Activated CD4-positive, alpha-beta T cell treated with anti-CD3 and anti-CD28 coated beads, Interleukin-2, amount 50 U/mL, for 4 hours (primary cell): ENCODE measurements around the gene SIRPB1.
"Not testable (repeated sequence)": the region's sequence is repeated elsewhere in the genome, so short reads cannot be mapped to it uniquely, and the experiment has no call there.

Experiments used
- DNase-seq, 2 experiments: peaks; one replicate each; pipeline ENCODE4 v3.0.0-alpha.2; 2020

The SIRPB1 gene

DNA sequence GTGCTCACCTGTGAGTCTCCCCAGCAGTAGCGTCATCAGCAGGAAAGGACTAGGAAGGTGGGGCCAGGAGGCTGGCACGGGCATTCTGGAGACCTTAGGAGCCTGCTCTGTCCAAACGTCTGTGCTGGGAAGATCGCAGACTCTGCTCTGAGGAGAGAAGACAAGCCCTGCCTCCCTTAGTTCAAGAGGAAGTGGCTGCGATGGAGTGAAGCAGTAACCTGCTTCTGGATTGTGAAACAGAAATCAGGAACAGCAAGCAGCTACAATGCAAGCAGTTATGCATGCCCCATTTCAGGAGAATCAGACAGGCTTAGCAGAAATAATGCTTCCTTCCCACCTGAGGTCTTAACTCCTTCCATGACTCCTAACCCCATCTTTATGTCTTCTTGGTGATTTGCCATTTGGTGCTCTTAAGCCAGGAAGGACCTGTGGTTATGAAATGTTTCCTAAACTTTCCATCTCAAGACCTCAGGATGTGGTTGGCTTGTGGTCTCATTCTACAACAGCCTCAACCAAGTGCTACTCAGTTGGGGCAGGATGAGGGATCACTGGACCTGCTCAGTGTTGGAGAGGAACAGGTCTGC lies at the start of gene SIRPB1:
TSS of gene SIRPB1 (minus strand) at position 149 of the 584 bp plus-strand sequence. CDS start at position 84, 65 bp downstream.
- DNase-seq = no peak

- no peak for DNase-seq
These were observed 49.5 kb upstream of the SIRPB1 start for GRCh38 chr20:1669304-1669703.

DNA sequence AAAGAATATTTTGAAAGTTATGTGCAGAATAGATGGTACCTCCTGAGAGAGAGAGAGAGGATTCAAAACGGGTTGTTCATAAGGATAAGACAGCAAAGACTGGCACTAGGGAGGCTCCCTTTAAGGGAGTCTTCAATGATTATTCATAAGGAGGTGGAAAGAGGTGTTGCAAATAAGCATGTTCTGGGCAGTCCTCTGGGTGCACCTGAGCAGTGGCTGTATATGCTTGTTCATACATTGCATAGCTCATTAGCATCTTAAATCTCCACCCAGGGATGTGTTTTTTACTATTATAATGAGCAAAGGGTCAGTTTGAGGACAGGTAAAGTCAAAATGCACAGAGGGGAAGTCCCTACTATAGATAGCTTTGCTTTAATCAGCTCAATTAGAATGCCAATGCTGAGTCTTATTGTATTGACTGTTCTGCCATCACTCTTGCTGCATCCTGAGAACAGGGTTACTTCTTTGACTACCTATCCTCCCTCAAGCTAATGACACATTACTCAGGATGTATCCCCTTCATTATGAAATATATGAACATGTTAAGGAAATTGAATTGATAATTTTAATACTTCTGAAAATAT lies 47.8 kb upstream of the SIRPB1 start:
- DNase-seq = no peak

DNA sequence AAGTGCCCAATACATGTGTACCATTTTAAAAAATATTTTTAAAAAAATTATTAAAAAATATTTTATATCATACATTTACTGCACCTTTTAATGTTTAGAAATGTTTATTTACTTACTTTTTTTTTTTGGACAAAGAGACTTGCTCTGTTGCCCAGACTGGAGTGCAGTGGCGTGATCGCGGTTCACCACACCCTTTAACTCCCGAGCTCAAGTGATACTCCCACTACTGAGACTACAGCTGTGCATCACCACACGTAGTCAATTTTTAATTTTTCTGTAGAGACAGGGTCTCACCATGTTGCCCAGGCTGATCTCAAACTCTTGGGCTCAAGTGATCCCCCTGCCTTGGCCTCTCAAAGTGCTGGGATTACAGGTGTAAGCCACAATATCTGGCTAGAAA lies 47.0 kb upstream of the SIRPB1 start:
- DNase-seq = no peak

GRCh38 chr20:1665345-1665744 lies 45.5 kb upstream of the SIRPB1 start:
- no peak for DNase-seq

DNA sequence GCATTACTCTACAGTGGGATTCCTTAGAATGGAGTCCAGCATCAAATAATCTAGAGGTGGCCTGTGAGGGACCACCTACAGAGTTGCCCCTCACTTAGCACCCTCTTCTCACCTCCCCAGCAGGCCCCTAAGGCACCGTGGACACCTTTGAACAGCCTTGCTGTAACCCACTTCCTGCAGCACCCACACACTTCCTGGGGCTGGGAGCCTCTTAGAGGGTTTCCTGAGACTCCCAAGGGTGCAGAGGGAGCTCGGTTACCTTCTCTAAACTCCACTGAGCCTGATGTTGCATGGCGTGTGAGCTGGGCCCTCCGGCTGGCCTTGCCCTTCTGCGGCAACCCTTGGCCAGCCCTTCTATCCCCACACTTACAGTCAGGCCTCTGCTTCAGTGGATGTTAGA lies 45.1 kb upstream of the SIRPB1 start:
- peak; percentile 41 to 46 for DNase-seq

DNA sequence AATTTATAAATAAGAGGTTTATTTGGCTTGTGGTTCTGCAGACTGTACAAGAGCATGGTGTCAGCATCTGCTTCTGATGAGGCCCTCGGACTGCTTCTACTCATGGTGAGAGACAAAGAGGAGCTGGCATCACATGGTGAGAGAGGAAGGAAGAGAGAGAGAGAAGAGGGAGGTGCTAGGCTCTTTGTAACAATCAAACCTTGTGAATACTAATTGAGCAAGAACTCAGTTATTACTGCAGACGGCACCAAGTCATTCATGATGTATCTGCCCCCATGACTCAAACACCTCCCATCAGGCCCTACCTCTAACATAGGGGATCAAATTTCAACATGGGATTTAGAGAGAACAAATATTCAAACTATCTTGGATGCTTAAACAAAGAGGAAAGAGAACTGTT lies 44.1 kb upstream of the SIRPB1 start:
- DNase-seq = no peak

GRCh38 chr20:1661542-1662299 lies 41.9 kb upstream of the SIRPB1 start:
- DNase-seq = no peak

DNA sequence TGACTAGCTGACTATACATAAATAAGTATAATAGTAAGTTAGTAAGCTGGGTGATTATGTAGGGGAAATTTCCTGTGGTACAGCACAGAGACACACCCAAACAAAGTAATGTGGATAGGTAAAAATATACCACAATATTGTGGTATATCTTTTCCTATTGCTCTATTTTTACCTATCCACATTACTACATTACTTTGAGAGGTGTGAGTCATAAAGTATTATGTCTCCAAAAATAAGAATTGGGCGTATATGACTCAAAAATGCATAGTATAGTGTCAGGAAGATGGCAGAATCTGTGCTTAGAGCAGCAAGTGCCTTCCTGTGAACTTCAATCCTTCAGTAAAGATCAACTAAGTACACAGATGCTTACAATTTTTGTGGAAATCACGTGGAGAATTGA lies 40.4 kb upstream of the SIRPB1 start:
- DNase-seq = no peak

DNA sequence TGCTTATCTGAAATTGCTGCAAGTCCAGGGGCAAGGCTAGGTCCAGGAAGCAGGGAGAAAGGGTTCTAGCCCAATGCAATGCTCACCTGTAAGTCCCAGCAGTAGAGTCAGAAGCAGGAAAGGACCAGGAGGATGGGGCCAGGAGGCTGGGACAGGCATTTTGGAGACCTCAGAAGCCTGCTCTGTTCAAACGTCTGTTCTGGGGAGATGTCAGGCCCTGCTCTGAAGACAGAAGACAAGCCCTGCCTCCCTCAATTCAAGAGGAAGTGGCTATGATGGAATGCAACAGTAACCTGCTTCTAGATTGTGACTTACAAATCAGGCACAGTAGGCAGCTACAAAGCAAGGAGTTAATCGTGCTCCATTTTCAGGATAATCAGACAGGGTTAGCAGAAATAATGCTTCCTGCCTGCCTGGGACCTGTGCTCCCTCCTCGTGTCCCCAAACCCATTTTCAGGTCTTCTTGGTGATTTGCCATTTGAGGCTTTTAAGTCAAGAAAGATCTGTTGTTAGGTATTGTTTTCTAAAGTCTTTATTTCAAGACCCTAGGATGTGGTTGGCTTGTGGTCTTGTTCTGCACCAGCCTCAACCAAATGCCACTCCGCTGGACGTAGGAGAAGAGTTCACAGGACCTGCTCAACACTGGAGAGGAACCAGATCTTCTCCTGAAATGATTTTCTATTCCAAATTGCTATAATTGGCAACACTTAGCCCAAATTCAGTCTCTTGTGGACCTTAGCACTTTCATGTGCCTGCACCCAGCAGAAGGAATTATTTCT lies 37.9 kb upstream of the SIRPB1 start, which contains the start of gene SIRPG:
TSS of gene SIRPG (minus strand) at position 224 of the 779 bp plus-strand sequence. CDS start at position 159, 65 bp downstream.
- no peak for DNase-seq

DNA sequence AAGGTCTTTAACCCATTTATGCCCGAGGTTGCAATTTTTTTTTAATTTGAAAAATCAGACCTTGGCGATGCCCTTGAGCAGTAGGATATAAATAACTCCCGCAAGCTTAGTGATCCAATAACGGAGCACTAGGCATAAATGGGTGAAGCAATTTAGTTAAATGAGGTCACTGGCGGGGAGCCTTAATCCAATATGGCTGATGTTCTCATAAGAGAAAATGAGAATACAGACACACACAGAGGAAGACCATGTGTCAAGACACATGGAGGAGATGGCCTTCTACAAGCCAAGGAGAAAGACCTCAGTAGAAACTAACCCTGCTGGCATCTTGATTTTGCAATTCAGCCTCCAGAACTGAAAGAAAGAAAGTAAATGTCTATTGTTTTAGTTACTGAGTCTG lies 37.0 kb upstream of the SIRPB1 start:
- no peak for DNase-seq

DNA sequence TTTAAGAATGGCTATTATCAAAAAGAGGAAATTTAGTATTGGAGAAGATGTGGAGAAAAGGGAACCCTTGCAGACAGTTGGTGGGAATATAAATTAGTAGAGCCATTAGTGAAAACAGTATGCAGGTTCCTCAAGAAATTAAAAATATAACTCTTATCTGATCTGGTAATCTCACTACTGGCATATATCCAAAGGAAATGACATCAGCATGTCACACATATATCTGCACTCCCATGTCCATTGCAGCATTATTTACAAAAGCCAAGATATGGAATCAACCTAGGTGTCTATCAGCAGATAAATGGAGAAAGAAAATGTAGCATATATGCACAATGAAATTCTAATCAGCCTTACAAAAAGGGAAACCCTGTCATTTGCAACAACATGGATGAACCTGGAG lies 35.2 kb upstream of the SIRPB1 start:
- no peak for DNase-seq

DNA sequence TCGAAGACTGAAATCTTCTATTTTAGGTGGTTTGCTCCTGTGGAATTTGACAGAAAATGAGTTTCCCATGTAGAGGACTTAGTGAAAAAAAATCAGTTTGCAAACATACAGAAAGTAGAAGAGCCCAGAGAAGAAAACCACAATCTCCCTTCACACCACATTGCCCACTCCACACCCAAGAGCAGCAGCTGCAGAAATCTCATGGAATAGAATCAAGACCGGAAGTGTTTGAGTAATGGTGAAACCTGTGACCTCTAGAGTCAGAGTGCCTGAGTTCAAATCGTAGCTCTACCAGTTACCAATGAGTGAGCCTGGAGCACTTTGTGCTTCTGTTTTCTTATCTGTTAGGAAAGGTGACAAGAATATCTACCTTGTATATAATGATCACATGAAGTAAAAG lies 33.2 kb upstream of the SIRPB1 start:
- DNase-seq = no peak

GRCh38 chr20:1652104-1652503 lies 32.3 kb upstream of the SIRPB1 start:
- DNase-seq = no peak

DNA sequence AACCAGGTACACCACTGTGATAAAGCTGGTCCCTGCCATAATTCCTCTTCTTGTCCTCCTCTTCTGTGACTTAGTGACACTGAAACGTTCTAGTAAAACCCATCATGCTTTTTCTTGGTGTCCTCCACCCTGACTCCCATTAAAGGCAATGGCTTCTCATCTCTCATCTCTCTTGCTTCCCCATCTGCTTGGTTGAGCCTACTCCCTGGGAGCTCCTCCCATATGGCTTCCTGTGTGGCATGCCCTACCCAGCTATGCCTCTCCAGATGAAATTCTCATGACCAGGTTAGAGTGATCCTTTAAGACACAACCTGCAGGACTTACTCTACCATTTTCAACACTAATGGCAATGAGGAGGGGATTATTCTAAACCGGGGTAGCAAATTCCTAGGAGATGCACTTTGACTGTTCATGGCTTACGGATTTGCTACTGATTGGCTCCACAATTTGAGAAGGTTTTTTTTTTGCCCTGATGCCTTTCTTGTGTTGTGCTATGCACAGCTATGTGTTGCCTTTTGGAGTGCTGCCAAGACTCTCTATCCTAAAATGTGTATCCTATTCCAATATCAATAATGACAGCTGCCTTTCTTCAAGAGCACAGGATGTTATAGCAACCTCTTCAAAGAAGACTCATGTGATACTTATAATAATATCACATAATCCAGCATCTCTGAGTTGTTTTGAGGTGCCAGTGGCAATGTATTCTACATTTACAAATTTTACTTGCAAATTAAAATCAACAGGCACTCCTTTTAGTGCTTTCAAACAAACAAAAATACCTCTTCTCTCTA lies 31.7 kb upstream of the SIRPB1 start:
- no peak for DNase-seq

DNA sequence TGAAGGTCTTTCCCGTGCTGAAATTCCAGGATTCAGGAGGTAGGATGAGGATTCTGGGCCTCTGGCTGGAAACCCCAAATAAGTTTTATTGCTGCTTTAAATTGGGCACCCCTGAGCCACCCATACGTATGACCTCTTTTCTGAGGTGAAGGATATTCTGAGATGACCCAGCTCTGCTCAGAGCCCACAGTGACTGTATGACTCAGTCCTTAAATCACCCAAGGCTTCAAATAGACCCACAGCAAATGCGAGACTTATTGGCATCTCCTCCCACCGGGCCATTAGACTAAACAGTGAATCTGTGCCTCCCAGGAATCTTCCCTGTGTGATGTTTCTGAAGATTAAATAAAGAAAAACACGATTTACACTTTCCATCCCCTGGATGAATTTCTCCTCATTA lies 28.3 kb upstream of the SIRPB1 start:
- no peak for DNase-seq

DNA sequence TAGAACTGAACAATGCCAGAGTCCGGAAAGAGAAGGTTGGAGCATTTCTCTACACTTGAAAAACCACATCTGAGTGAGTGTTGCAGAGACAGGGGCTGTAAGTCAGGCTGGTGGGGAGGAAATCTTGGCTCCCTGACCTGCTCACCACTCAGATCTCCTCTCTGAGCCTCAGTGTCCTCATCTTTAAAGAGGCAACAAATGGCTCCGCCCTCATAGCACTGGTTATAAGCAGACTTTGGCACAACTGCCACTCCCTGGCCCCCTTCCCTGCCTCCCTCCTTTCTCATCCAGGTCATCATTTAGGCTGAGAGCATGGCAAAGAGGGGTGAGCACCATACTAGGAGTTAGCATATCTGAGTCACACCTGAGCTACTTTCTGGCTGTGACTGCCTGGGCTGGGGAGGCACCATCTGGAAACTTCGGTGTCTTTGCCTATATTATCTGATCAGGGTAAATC lies 27.2 kb upstream of the SIRPB1 start:
- DNase-seq = peak in 1 of 2 experiments; percentile 14

DNA sequence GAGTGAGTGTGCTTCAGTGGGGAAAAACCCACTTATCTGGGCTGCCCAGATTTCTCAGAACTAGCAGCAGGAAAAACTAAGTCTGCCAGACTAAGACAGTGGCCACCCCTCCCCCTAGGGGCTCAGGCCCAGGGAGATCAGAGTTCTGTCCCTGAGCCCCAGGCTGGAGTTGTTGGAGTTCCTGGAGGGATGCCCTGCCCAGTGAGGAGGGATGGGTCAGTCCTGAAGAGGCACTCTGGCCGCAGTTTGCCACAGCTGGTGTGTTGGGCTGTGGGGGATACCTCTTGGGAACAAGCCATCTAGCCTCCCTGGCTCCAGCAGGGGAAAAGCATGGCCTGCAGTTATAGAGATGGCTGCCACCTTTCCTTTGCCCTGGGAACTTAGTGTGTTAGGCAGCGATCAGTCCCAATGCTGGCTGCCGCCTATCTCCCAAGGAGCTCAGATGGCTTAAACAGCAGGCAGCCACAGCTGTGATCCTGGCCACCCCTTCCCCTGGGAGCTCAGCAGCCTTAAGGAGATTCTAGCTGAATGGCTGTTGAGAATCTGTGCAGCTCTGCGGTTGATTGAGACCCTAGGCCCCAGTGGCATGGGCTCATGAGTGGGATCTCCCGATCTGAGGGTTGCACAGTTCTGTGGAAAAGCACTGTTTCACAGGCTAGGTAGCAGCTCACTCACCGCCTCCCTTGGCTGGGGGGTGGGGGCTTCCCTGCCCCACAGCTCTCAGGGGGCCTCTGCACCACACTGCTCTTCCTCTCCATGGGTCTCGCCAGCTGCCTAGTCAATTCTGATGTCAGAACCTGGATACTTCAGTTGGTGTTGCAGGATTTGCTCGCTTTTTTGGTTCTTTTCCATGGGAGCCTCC lies 24.5 kb upstream of the SIRPB1 start:
- DNase-seq = no peak

GRCh38 chr20:1638643-1639042 lies 18.8 kb upstream of the SIRPB1 start:
- DNase-seq = not testable (repeated sequence)

DNA sequence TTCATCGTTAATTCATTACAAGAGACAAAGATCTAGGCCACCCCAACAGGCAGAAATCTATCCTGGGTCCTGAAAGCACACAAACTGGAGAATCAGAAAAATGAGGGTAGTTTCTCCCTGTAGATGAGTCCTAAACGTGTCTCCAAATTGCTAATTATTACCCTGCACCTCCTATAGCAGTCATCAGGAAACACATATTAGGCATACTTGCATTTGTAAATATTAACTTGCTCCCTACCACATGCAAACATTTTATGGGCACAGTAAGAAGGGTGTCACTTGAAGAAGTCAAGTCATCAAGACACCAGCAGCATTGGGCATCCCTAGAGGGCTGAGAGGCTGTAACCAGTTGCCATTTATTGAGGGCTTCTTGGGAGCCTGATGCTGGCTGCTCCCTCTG lies 17.9 kb upstream of the SIRPB1 start:
- no peak for DNase-seq

- no peak for DNase-seq
These were observed 17.4 kb upstream of the SIRPB1 start for GRCh38 chr20:1637226-1637625.

DNA sequence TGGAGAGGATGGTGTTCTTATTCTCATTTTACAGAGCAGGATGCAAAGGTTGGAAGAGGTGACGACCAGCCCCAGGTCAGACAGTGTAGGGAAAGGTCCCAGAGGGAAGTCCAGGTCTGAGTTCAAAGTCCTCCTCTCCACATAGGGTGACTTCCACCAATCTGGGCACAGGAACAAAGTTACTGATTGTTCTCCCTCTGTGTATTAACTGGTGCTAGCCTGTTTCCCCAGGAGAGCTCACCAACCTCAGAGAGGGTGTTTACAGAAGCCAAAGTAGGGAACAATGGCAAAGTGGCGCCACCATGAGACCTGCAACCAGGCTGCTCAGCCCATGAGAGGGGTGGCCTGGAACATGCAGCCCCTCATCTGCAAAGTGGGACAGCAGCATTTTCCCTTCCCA lies 16.8 kb upstream of the SIRPB1 start:
- DNase-seq = no peak
